Activated CD8-positive, alpha-beta memory T cell treated with anti-CD3 and anti-CD28 coated beads, Interleukin-2, amount 50 U/mL, for 1 hour (primary cell): Measurements from ENCODE around the gene UBE2D1.

Source experiments
- DNase-seq: peaks from one replicate; pipeline ENCODE4 v3.0.0-alpha.2; 2020; ENCODE audit errors: extremely low read depth

Gene UBE2D1

DNA sequence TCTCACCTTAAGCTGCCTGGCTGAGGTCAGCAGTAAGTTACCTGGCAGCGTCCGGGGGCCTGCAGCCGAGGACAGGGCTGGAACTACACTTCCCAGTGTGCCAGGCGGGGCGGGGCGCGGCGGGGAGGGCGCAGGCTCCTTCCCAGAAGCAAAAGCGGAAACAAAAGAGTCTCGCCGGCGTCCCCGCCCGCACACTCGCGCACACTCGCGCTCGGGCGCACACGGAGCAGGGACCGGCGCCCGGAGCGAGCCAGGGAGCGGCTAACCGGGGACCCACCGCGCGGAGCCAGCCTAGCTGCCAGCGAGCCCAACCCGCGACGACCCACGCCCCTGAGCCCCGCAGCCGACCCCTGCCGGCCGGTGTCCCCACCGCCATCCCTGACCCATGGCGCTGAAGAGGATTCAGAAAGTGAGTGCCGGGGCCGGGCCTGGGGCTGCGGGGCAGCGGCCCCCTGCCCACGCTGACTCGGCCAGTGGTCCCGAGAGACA, at the start of gene UBE2D1:
Gene UBE2D1, plus strand, starts transcription at position 190 of the 489 bp plus-strand sequence. Its CDS starts 196 bp downstream, at position 386.
- DNase-seq, result peak; percentile 33

DNA sequence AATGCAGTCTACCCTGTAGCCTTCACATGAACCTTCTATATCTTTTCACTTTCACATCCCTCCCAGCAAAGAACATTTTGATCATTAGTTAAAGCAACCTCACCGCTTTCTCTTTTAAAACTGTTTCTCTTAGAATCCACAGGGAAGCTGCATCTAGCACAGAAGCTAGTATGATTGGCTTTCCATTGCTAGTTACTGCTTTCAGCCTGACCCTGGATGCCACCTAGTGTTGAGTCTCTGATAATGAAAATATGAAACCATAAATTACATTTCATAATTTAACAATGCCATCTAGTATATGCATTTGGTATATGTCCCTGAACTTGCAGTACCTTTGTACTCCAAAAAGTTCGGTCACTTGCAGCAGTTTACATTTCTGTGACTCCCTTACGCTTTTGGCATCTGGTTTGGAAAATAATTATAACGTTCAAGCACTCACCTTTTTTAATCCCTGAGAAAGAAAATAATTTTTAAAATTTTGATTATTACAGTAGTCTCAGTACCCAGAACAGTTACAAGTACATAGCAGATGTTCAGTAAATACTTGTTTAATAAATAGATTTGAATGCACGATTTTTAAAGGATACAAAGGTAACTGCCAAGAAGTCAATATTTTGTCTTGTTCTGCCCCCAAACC, 43.1 kb upstream of the UBE2D1 start:
- no peak for DNase-seq

DNA sequence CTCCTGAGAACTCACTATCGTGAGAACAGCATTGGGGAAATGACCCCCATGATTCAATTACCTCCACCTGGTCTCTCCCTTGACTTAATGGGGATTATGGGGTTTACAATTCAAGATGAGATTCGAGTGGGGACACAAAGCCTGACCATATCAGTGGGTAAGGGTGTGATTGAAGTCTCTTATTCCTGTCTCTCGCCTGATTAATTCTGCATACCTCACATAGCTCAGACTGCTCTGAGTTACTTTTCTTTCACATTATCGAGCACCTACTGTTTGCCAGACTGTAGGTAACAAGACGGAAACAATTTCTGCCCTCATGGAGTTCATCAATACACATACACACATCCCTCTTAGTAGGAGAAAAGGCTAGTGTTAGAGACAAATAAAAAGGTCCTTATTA, 40.8 kb upstream of the UBE2D1 start:
- DNase-seq, result no peak

DNA sequence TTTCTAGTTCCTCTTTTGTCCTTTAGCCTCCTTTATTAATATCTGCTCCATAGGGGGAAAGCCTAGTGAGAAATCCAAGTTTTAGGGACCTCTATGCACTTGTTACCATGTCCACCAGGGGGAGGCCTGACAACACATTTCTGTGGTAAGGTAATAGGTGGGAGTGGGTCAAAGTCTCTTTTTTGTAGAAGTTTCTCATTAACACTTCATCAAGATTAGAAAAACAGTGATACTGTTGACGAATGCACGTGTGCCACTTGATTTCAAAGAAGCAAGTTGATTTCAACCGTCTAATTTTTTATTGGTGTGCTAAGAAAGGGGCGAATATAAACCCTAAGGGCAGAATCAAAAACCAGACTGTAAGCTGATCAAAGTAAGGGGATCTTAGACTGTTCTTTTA, 35.2 kb upstream of the UBE2D1 start:
- DNase-seq, result peak; percentile 30

DNA sequence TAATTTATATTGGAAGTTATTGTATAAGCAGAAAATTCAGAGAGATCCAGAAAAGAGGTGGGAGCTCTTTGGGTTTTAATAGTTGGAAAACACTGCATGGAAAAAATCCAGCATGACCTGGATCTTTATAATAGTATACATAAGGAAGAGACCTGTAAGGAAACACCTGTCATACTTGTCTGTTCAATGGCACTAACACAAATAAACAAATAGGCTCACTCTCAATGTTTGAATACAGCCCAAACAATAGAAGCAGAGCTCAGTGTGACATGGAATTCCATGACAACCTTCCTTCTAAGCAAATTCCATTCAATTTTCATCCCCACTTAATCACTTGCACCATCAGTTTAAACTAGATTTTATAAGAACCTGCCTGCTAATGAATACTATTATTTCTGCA, 34.1 kb upstream of the UBE2D1 start:
- DNase-seq, result no peak

DNA sequence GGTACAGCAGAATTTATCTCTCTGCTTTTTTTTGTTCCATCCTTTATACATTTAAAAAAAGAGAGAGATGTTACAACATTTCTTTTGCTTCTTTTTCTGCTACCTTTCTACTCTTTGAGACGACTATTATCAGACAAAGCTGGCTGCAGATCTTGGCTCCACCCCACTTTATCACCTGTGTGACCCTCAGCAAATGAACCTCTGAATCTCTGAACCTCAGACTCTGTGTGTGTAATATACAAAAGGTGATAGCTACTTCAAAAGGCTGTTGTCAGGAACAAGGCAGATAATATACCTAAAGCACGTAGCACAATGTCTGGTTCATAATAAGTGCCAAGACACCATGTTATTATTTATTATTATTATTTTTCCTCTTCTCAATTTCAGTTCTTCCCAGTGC, 32.6 kb upstream of the UBE2D1 start:
- DNase-seq, result no peak

DNA sequence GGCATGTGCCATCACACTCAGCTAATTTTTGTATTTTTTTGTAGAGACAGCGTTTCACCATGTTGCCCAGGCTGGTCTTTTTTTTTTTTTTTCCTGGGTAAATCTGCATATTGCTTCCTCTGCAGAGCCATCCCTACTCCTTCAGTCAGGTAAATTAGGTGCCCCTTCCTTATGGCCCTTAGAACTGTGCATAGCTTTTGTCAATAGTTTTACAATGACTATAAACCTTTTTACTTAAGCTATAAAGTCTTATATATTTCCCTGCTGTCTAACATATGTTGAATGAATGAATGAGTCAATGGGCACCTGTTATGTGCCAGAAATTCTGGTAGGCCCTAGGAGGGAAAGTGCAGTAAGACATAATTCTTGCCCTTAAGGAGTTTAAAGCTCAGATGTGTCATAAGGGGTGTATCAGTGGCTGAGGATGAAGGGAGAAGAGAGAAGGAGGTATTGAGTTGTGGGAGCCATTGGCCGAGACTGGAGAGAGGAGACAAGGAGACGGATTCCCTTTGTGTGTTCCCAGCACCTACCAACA, 30.6 kb upstream of the UBE2D1 start:
- no peak for DNase-seq

DNA sequence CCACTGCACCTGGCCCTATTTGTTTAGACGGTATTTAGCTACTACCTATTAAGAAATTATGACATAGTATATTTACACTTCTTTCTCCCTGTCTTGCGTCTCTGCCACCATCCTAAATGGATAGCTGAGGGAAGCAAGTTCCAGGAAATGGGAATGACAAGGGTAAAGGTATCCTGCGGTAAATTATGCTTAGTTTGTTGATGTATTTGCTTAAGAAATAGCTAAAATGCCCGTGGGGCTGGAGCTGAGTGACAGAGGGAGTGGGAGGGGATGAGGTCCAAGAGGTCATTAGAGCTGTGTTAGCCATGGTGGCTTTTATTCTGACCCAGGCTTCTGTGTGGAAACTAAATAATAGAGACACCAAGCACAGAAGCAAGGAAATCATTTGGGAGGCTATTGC, 29.0 kb upstream of the UBE2D1 start:
- no peak for DNase-seq

DNA sequence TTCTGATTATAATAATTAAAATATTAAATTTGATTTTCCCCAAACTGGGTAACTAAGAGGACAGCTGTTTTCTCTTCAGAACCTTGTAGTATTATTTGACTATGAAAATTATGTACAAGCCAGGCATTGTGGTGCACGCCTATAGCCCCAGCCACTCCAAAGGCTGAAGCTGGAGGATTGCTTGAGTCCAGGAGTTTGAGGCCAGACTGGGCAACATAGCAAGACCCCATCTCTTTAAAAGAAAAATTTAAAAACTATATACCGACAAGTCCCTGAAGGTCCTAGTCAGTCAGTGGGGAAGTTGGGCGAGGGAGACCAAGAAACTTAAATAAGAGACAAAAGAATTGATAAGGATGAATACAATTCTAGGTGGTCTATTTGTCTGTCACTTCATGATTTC, 27.1 kb upstream of the UBE2D1 start:
- no peak for DNase-seq

DNA sequence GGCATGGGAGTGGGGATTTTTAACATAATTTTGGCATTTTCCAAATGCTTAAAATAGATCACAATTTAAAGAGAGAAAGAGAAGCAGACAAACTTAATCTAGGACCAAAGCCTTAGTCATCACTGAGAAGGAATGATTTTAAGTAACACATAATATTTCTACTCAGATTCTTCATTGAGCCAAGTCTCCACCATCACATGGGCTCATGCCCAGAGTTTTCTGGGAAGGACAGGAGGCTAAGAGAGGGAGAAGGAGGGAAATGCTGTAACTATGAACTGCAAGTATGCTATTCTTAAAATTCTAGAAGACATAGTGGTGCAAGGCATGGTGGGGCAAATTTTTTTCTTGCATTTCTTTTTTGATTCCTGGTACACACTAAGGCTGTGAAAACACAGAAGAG, 23.8 kb upstream of the UBE2D1 start:
- no peak for DNase-seq

DNA sequence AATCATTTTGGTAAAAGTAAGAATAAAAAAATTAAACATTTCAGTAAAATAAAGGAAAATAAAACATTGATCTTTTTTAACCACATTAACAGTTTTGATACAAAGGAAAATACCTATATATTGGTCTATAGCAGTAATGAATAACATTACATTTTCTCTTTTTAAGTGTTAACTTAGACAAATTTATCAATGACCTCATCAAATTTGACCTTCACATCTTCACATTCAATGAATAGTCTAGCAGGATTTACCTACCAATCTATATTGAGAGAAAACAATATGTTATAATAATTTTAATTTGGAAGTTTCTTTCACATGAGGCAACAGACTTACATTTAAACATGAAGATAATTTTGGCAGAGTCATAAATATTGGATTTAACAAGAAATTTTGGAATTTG, 17.9 kb upstream of the UBE2D1 start:
- DNase-seq, result no peak

DNA sequence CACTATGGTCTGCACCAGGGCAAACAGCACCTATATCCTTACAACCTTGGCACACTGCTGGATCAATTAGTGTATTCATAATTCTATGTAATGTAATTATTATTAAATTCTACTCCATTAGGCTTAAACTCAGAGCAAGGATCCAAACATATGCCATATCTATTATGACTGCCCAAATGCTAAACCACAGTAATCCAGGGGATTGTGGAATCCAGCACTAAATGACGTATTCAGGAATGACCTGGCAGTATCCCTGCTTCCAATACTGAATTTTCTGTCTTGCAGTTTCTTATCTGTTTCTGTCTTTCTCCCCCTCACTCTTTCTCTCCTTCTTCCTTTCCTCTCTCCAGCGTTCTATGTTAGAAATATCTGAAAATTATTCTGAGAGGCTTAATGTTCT, 16.5 kb upstream of the UBE2D1 start:
- no peak for DNase-seq

DNA sequence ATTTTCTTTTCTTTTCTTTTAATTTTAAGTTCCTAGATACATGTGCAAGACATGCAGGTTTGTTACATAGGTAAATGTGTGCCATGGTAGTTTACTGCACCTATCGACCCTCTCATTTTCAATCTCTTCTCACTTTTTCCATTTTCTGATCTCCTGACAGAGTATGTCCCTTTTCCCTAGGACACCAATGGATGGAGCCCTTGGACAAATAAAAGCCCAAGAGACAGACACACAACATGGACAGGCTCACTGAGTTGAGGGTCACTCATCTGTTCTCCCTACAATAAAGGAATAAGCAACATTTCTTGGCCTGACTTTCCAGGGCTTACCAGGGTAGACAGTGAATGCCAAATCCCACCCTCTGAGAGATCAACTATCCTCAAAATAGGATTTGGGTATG, 15.2 kb upstream of the UBE2D1 start:
- no peak for DNase-seq

DNA sequence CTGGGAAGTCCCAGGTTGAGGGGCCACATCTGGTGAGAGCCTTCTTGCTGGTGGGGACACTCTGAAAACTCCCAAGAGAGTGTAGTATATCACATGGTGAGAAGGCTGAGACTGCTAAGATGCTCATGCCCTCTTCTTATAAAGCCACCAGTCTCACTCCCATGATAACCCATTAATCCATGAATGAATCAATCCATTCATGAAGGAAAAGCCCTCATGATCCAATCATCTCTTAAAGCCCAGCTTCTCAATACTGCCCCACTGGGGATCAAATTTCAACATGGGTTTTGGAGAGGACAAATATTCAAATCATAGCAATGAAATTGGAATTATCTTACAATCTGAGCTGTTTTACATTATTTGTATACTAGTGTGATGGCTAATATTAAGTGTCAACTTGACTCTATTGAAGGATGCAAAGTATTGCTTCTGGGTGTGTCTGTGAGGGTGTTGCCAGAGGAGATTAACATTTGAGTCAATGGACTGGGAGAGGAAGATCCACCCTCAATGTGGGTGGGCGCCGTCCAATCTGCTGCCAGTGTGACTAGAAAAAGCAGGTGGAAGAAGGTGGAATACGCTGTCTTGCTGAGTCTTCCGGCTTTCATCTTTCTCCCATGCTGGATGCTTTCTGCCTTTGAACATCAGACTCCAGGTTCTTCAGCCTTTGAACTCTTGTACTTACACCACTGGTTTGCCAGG, 14.3 kb upstream of the UBE2D1 start:
- DNase-seq, result no peak

DNA sequence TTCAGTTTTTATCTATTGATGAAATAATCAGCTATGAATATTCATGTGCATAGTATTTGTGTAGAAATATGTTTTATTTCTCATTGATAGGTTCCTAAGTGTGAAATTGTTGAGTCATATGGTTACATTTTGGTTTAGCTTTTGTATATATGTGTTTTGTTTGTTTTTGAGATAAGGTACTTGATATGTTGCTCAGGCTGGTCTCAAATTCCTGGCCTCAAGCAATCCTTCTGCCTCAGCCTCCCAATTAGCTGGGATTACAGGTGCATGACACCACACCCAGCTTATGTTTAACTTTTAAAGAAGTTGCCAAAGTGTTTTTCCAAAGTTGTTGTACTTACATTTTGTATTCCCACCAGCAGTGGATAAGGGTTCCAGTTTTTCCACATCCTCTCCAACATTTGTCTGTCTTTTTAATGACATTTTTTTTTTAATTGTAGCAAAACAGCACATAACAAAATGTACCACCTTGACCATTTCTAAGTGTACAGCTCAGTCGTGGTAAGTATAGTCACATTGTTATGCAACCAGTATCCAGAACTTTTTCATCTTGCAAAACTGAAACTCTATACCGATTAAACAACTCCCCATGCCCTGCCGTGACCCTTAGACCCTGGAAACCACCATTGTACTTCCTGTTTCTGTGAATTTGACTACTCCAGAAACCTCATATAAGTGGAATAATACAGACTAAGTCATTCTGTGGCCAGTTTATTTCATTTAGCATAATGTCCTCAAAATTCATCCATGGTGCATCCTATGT, 12.6 kb upstream of the UBE2D1 start:
- no peak for DNase-seq

DNA sequence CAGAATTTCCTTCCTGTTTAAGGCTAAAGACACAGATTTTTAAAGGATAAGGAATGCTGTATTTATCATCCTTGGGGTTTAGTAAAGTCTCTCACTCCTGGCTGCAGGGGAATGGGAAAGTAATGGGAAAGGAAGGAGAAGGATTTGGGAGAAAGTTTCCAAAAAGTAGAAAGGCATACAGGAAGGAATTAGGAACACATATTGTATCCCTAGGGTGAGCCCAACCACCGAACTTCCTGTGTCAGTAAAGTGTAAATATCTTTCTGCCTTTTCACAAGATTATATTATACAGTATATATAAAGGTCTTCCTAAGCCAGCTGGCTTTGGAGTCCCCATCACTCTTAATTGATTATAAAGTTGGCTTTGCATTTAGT, 12.0 kb upstream of the UBE2D1 start:
- DNase-seq, result no peak

DNA sequence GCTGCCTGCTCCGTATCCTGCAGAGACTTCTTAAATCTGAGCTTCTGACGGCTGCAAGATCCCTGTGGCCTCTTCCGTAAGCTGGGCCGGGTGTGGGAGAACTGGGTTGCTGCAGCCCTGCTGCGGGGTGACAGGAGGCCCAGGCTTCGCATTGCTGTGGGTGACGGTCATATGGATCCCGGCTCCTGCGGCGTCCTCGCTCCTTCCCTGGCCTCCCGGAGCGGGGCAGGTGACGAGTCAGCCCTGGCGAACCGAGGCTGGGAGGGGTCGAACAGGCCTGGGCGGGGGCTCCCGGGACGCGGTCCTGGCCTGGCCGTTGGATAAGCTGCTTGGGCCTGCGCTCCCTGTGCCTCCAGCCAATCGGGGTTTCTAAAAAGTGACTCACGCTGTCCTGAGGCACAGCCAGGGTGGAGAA, 7.8 kb upstream of the UBE2D1 start:
- DNase-seq, result no peak

DNA sequence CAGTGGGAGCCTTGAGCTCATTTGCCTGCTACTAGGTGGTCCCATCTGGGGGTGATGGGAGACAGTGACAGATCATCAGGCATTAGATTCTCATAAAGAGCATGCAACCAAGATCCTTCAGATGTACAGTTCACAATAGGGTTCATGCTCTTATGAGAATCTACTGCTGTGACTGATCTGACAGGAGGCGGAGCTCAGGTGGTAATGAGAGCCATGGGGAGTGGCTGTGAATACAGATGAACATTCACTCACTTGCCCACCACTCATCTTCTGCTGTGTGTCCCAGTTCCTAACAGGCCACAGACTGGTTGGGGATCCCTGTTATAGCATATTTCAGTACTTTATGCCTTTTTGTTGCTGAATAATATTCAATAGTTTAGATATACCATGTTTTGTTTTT, 6.6 kb upstream of the UBE2D1 start:
- no peak for DNase-seq

DNA sequence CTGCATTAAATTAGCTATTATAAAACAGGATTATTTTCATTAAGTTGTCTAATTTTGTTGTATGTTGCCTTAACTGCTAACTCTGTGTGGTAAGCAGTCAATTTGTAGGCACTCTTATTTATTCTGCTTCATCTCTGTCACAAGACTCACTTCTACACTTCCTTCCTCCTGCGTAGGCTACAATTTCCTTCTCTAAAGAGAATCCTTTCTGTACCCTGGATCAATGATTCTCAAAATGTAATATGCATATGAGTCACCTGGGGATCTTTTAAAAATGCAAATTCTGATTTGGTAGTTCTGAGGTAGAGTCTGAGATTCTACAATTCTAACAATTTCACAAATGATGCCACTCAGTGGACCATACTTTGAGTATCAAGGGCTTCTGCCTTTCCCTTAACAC, 4.4 kb upstream of the UBE2D1 start:
- no peak for DNase-seq

DNA sequence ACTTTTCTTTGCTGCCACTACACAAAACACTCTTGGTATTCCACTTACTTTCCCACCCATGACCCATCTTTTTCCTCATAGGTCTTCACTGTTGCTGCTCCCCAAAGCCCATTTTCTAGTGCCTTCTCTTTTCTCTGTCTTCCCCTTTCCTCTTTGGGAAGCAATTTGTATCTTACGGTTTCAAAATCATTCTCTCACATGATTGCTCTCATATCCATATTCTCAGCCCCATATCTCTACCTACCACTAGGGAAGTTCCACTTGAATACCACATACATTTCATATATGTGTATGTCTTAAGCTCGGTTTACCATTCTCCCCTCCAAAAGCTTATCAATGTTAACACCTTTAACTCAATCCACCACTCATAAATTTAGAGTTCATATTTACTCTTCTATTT, 3.2 kb upstream of the UBE2D1 start:
- no peak for DNase-seq

DNA sequence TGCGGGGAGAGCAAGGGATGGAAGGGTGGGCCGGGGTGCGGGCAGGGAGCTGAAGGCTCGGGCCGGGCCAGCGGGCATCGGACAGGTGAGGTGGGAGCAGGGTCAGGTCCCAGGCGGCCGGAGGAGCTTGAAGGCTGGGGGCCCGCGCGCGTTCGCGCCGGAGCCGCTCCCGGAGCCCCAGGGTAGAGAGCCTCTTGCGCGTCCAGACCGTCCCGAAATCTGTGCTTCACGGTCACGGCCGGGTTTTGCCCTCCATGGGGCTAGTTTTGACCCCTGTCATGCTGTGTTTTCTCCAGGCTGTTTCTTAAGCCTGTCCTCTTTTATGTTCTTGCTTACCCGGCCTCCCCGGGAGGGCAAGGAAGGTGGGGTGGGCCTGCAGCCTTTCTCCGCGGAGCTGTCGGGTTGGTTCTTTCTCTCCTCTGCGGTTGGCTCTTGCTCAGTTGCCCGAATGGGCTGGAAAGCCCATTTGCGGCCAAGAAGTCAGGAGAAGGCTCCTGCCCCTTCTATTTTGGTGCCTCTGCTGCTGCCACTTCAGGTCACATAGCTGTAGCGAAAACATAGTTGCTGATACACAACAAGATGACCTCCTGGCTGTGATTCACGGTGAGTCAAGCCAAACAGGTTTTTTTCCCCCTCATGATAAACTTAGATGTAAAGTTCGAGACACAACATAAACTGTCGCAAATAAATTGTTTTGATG, 650 bp downstream of the UBE2D1 start:
- DNase-seq, result no peak

DNA sequence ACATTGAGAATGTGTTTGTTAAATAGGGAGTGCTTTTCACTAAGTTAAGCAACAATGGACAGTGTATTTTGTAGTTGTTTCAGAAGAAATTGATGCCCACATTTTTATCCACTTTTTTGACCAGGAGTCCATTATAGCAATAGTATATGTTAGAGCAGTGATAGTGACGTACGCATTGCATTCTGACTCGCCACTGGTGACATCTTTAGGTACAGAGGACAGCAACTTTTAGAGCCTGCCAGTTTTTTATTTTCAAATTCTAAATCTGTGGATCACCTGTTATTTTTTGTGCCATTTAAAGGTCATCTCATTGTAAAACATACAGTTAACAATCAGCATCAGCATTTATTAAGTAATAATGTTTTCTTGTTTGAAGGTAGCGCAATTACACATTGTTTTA, 1.4 kb downstream of the UBE2D1 start:
- DNase-seq, result no peak
